ENCODE results near the gene TUBGCP2. TPM values are rescaled to one million over a fixed set of nuclear protein-coding genes. Genes with fewer than 3 reads are reported as not detected.
A peak's percentile ranks its signal among the peaks of the same experiment; 100 is the strongest.

The TUBGCP2 gene
- total and polyA plus RNA-seq, 2 donors, result 27.8 to 35.6 TPM

- DNase-seq (ENCODE audit: extremely low spot score), result no peak
- Histone ChIP-seq H3K4me1 (ENCODE audit: insufficient read depth) (no peaks in the 10 kb centered on the region), H3K27ac (ENCODE audit: low read depth) (no peak overlapping the region), H3K36me3 (ENCODE audit: insufficient read depth) (peaks cover 7% of the 10 kb centered on the region), H3K4me3 (ENCODE audit: low read depth, low read length) (no peak overlapping the region)
- WGBS, result 94% methylated on average over 10 of the region's 10 CpGs
These were observed 28.1 kb downstream of the TUBGCP2 start for GRCh38 chr10:133280391-133281059.

- no peak overlapping the region for H3K27ac ChIP-seq (ENCODE audit: low read depth)
- DNase-seq (ENCODE audit: extremely low spot score), result no peak
- H3K4me3 ChIP-seq (ENCODE audit: low read depth, low read length), result no peak overlapping the region
- 82% methylated on average over 24 of the region's 24 CpGs for WGBS
- no peaks in the 10 kb centered on the region for H3K4me1 ChIP-seq (ENCODE audit: insufficient read depth)
- H3K36me3 ChIP-seq (ENCODE audit: insufficient read depth), result peaks cover 7% of the 10 kb centered on the region
These were observed 29.1 kb downstream of the TUBGCP2 start for GRCh38 chr10:133279326-133280226.

GRCh38 chr10:133278577-133279265, 30.0 kb downstream of the TUBGCP2 start:
- 67% methylated on average over 19 of the region's 19 CpGs for WGBS
- Histone ChIP-seq H3K4me1 (ENCODE audit: insufficient read depth) (no peaks in the 10 kb centered on the region), H3K27ac (ENCODE audit: low read depth) (peak overlapping the region; percentile 71), H3K36me3 (ENCODE audit: insufficient read depth) (peaks cover 4% of the 10 kb centered on the region), H3K4me3 (ENCODE audit: low read depth, low read length) (no peak overlapping the region)
- DNase-seq (ENCODE audit: extremely low spot score), result no peak

- H3K36me3 ChIP-seq (ENCODE audit: insufficient read depth), result peaks cover 4% of the 10 kb centered on the region
- H3K27ac ChIP-seq (ENCODE audit: low read depth), result no peak overlapping the region
- no peak for DNase-seq (ENCODE audit: extremely low spot score)
- H3K4me3 ChIP-seq (ENCODE audit: low read depth, low read length), result no peak overlapping the region
- H3K4me1 ChIP-seq (ENCODE audit: insufficient read depth), result no peaks in the 10 kb centered on the region
- 67% methylated on average over 12 of the region's 12 CpGs for WGBS
These were observed 30.6 kb downstream of the TUBGCP2 start for GRCh38 chr10:133277993-133278576.

GRCh38 chr10:133277277-133277992, 31.2 kb downstream of the TUBGCP2 start:
- Histone ChIP-seq H3K27ac (ENCODE audit: low read depth) (no peak overlapping the region), H3K36me3 (ENCODE audit: insufficient read depth) (peaks cover 4% of the 10 kb centered on the region), H3K4me3 (ENCODE audit: low read depth, low read length) (no peak overlapping the region), H3K4me1 (ENCODE audit: insufficient read depth) (no peaks in the 10 kb centered on the region)
- WGBS, result 59% methylated on average over 25 of the region's 25 CpGs
- no peak for DNase-seq (ENCODE audit: extremely low spot score)

- no peaks in the 10 kb centered on the region for H3K4me1 ChIP-seq (ENCODE audit: insufficient read depth)
- H3K36me3 ChIP-seq (ENCODE audit: insufficient read depth), result peaks cover 3% of the 10 kb centered on the region
- no peak within 1 kb of the TSS for H3K27ac ChIP-seq (ENCODE audit: low read depth)
- H3K4me3 ChIP-seq (ENCODE audit: low read depth, low read length), result peak within 1 kb of the TSS; percentile 21
- no peak for DNase-seq (ENCODE audit: extremely low spot score)
- 5% methylated on average over 63 of the region's 63 CpGs for WGBS
These were observed 32.1 kb downstream of the TUBGCP2 start, which contains the start of gene ADAM8 for GRCh38 chr10:133276435-133277201. ADAM8 (minus strand) TSS chr10:133276868; CDS start chr10:133276817, 51 bp downstream.

- no peaks in the 10 kb centered on the region for H3K4me1 ChIP-seq (ENCODE audit: insufficient read depth)
- WGBS, result 21% methylated on average over 6 of the region's 6 CpGs
- H3K27ac ChIP-seq (ENCODE audit: low read depth), result no peak overlapping the region
- peak overlapping the region; percentile 12 for H3K4me3 ChIP-seq (ENCODE audit: low read depth, low read length)
- no peak for DNase-seq (ENCODE audit: extremely low spot score)
- H3K36me3 ChIP-seq (ENCODE audit: insufficient read depth), result peaks cover 3% of the 10 kb centered on the region
These were observed 32.6 kb downstream of the TUBGCP2 start for GRCh38 chr10:133276100-133276434.

- no peak for DNase-seq (ENCODE audit: extremely low spot score)
- H3K27ac ChIP-seq (ENCODE audit: low read depth), result no peak overlapping the region
- H3K36me3 ChIP-seq (ENCODE audit: insufficient read depth), result peaks cover 3% of the 10 kb centered on the region
- 33% methylated on average over 12 of the region's 12 CpGs for WGBS
- no peaks in the 10 kb centered on the region for H3K4me1 ChIP-seq (ENCODE audit: insufficient read depth)
- H3K4me3 ChIP-seq (ENCODE audit: low read depth, low read length), result peak overlapping the region; percentile 12
These were observed 33.0 kb downstream of the TUBGCP2 start for GRCh38 chr10:133275684-133276092.

- H3K27ac ChIP-seq (ENCODE audit: low read depth), result no peak overlapping the region
- no peaks in the 10 kb centered on the region for H3K4me1 ChIP-seq (ENCODE audit: insufficient read depth)
- DNase-seq (ENCODE audit: extremely low spot score), result no peak
- WGBS, result 35% methylated on average over 26 of the region's 26 CpGs
- H3K36me3 ChIP-seq (ENCODE audit: insufficient read depth), result no peaks in the 10 kb centered on the region
- no peak overlapping the region for H3K4me3 ChIP-seq (ENCODE audit: low read depth, low read length)
These were observed 33.7 kb downstream of the TUBGCP2 start for GRCh38 chr10:133274751-133275683.

- H3K27ac ChIP-seq (ENCODE audit: low read depth), result no peak overlapping the region
- no peak overlapping the region for H3K4me3 ChIP-seq (ENCODE audit: low read depth, low read length)
- peaks cover 1% of the 10 kb centered on the region for H3K36me3 ChIP-seq (ENCODE audit: insufficient read depth)
- DNase-seq (ENCODE audit: extremely low spot score), result no peak
- no peaks in the 10 kb centered on the region for H3K4me1 ChIP-seq (ENCODE audit: insufficient read depth)
- 87% methylated on average over 28 of the region's 28 CpGs for WGBS
These were observed 35.0 kb downstream of the TUBGCP2 start for GRCh38 chr10:133273534-133274143.

- no peak overlapping the region for H3K27ac ChIP-seq (ENCODE audit: low read depth)
- 91% methylated on average over 25 of the region's 25 CpGs for WGBS
These were observed 35.7 kb downstream of the TUBGCP2 start for GRCh38 chr10:133272964-133273420.

More at GRCh38 chr10:133272964-133273420, 35.7 kb downstream of the TUBGCP2 start:
- H3K4me3 ChIP-seq (ENCODE audit: low read depth, low read length), result no peak overlapping the region
- DNase-seq (ENCODE audit: extremely low spot score), result no peak
- H3K4me1 ChIP-seq (ENCODE audit: insufficient read depth), result no peaks in the 10 kb centered on the region
- peaks cover 1% of the 10 kb centered on the region for H3K36me3 ChIP-seq (ENCODE audit: insufficient read depth)
